Fibroblast of peridontal ligament (primary cell): Measurements from ENCODE around the gene SNX30.
"Not testable (repeated sequence)": the region's sequence is repeated elsewhere in the genome, so short reads cannot be mapped to it uniquely, and the experiment has no call there.

Experiments used
- DNase-seq: peaks from one replicate; pipeline ENCODE4 v3.0.0-alpha.2; 2010; ENCODE audit errors: extremely low read depth

Gene SNX30

GRCh38 chr9:112750016-112750763 is at the start of gene SNX30:
Gene SNX30 (plus strand): TSS chr9:112750760. CDS start chr9:112751002, 242 bp downstream.
- DNase-seq: peak; percentile 77

GRCh38 chr9:112703304-112703703 is 47.3 kb upstream of the SNX30 start:
- no peak for DNase-seq

DNA sequence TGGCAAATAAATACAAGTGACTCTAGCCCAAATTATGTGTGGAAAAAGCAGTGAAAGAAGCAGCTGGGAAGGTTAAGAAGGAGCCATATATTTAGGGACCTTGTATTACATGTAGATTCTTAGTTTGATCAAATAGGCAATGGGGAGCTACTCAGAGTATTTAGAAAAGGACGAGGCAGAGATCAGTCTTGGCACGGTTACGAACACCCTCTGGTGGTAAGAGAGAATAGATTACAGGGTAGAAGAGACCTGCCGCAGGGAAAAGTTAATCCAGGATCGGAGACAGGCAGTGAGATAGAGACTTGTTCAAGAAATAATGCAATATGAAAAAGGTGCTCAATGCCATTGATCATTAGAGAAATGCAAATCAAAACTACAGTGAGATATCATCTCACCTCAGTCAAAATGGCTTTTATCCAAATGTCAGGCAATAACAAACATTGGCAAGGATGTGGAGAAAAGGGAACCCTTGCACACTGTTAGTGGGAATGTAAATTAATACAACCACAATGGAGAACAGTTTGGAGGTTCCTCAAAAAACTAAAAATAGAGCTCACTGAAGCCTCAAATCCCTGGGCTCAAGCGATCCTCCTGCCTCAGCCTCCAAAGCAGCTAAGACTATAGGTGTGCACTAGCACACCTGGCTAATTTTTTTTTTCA is 44.7 kb upstream of the SNX30 start:
- peak; percentile 72 for DNase-seq

DNA sequence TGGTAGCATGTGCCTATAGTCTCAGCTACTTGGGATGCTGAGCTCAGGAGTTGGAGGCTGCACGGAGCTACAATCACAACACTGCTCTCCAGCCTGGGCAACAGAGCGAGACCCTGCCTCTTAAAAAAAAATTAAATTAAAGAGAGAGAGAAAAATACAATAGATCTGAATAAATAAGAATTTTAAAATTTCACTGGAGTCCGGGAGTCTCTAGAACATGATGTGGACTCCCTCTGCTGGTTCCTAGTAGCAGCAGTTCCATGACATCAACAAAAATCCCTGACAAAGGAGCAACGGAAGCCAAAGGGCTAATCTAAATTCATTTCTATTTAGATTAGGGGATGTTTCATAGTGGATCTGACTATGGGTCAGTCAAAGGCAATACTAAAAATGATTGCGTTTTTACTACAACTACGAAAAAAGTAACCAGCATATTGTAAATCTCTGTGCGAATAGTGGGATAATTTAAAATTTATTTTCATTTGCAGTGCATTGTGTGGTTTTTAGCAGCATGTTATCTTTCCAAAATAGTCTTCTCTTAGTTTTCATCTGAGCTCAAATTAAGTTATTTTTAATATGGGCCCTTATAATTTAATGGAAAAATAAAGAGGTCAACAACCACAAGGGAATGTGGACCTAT is 39.4 kb upstream of the SNX30 start:
- peak; percentile 73 for DNase-seq

DNA sequence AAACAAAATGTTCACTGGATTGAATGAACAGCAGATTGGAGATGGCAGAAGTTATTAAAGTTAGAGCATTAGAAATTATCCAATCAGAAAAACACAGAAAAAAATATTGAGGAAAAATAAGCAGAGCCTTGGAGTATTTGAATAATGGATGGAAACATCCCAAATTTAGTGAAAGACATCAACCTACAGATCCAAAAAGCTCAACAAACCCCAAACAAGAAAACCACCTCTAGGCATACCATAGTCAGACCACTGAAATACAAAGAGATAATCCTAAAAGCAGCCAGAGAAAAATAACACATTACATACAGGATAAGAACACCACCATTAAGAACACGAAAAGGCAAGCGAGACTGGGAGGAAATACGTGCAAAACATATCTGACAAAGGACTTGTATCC is 37.9 kb upstream of the SNX30 start:
- DNase-seq: no peak

DNA sequence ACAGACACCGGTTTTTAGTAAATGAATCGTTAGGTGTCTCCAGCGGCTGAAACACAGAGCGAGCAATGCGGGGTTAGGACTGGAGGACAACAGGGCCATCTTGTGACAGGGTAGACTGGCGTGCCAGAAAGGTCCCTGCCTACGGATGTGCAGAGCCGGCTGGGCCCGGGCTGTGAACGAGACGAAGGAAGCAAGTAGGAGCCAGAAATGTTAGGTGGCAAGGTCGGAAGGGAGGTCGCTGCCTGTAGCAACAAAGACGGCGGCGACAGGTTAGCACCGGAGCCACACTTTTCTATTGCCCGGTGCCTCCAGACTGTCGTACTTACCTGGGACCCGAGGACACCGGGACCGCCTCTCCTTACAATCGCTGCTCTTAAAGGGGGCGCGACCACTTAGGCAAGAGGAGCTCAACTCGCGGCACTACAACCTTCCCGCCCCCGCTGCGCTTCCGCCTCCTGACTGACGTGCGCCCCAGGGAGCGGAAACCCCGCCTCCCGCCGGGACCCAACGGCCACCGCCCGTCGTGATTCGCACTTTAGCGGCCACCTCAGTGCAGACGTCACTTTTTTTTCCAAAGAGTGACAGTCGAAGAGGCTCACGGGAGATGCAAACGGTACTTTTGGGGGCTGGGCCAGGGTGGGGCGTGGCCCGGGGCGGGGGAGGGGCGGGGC is 32.8 kb upstream of the SNX30 start, which contains the start of gene INIP:
Gene INIP (minus strand): TSS at position 457 of the 671 bp plus-strand sequence. CDS start 1,632 bp downstream, outside the sequence.
- peak; percentile 93 for DNase-seq

- peak; percentile 90 for DNase-seq
These were observed 31.3 kb upstream of the SNX30 start for GRCh38 chr9:112719241-112719691.

GRCh38 chr9:112719696-112720095 is 30.9 kb upstream of the SNX30 start:
- DNase-seq: peak; percentile 23

DNA sequence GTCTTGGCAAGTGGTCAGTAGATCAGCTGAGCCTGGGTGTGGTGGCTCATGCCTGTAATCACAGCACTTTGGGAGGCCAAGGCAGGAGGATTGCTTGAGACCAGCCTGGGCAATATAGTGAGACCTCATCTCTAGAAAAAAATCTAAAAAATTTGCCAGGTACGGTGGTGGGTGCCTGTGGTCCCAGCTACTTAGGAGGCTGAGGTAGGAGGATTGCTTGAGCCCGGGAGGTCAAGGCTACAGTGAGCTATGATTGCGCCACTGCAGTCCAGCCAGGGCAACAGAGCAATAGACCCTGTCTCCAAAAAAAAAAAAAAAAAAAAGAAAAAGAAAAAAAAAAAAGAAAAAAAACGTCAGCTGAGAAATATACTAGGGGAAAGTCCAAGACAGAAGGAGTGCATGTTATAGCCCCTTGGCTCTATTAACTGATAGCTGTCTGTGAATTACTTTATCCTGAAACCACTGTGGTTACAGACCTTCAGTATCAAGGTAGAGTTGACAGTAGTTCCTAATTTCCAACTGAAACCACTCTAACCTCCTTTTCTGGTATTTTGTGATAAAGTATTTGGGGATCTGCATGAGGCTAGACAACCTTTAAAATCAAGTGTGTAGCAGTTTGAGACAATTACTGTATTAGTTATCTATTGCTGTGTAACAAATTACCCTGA is 30.3 kb upstream of the SNX30 start:
- no peak for DNase-seq

DNA sequence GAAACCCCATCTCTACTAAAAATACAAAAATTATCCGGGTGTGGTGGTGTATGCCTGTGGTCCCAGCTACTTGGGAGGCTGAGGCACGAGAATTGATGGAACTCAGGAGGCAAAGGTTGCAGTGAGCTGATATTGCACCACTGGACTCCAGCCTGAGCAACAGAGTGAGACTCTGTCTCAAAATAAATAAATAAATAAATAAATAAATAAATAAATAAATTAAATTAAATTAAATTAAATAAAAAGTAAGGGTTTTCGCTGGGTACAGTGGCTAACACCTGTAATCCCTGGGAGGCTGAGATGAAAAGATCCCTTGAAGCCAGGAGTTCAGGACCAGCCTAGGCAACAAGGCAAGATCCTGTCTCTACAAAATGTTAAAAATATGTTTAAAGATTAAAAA is 27.8 kb upstream of the SNX30 start:
- not testable (repeated sequence) for DNase-seq

DNA sequence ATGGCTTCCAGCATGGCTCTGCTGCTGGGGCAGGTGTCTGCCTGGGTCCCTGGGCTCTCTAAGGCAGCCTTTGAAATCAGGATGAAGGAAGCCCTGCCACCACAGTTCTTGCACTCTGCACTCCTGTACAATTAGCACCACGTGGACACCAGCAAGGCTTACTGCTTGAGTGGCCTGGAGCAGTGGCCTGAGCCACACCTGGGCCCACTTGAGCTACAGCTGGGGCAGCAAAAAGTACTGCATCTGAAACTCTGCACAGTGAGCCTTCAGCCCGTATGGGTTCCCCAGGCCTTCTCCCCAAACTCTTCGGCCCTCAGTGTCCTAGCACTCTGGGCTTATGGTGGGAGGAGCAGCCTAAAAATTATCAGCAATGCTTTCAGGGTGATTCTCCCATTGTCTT is 24.6 kb upstream of the SNX30 start:
- no peak for DNase-seq

DNA sequence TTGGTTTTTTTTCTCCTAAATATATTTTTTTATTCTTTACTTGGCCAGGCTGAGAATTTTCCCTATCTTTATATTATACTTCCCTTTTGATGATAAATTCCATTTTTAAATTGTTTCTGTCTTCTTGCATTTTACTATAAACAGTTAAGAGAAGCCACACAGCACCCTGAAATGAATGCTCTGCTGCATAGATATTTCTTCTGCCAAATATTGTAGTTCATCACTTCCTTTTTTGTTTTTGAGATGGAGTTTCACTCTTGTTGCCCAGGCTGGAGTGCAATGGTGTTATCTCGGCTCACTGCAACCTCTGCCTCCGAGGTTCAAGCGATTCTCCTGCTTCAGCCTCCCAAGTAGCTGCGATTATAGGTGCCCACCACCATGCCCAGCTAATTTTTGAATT is 24.1 kb upstream of the SNX30 start:
- no peak for DNase-seq

DNA sequence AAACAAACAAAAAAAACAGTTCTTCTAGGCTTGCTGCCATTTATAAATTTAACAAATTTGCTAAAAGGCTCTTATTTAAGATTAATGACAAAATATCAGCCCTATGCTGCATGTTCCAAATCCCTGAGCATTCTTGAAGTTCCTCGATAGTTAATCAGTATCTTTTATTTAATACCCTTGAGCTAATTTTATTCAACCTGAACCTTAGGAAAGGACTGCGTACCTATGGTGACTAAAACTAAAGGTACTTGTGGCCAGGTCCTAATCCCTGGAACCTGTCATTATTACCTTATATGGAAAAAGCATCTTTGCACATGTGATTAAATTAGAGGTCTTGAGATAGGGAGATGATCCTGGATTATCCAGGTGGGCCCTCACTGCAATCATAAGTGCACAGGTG is 22.2 kb upstream of the SNX30 start:
- DNase-seq: no peak

GRCh38 chr9:112731971-112732370 is 18.6 kb upstream of the SNX30 start:
- DNase-seq: no peak

DNA sequence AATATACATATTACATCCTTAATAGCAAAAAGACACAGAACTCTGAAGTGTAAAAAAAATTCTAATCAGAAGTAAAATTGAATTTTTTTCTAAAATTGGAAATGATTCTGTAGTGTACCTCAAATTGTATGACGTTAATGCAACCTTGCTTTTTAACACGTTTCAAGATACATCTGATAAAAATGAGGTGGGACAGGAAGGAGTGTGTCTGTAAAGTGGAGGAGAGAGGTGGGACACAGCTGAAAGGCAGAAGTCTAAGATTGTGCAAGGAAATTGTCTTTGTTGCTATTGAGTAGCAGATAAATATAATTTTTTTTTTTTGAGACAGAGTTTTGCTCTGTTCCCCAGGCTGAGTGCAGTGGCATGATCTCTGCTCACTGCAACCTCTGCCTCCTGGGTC is 15.7 kb upstream of the SNX30 start:
- no peak for DNase-seq

GRCh38 chr9:112743216-112743836 is 7.2 kb upstream of the SNX30 start:
- DNase-seq: no peak

DNA sequence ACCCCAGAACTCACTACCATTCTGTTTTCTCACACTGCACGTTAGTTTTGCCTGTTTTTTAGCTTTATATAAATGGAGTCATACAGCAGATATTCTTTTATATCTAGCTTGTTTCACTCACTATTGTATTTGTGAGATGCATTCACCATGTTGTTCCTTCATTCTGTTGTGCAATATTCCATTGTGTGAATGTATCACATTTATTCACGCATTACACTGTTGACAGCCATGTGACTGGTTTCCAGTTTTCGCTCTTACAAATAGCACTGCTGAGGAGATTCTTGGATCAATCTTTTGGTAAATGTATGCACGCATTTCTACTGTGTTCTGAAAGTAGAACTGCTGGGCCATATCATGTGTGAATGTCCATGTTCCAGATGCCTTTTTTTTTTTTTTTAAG is 6.4 kb upstream of the SNX30 start:
- DNase-seq: no peak

GRCh38 chr9:112747094-112747493 is 3.5 kb upstream of the SNX30 start:
- DNase-seq: no peak

- DNase-seq: no peak
These were observed 150 bp downstream of the SNX30 start for GRCh38 chr9:112750764-112751055.

- DNase-seq: peak; percentile 61
These were observed 666 bp downstream of the SNX30 start for GRCh38 chr9:112751056-112751795.
